Fibroblast of peridontal ligament (primary cell): ENCODE results near the gene TENM4.

Source experiments
- DNase-seq: peaks from one replicate; pipeline ENCODE4 v3.0.0-alpha.2; 2010; ENCODE audit errors: extremely low read depth

TENM4 gene

GRCh38 chr11:79440571-79441460 lies at the start of gene TENM4:
TENM4 (minus strand) TSS chr11:79441030; CDS start chr11:79069944, 371,086 bp downstream.
- DNase-seq, result peak; percentile 86

GRCh38 chr11:79488286-79488685 lies 47.5 kb upstream of the TENM4 start:
- DNase-seq, result no peak

- no peak for DNase-seq
These were observed 46.6 kb upstream of the TENM4 start for GRCh38 chr11:79487412-79487811.

GRCh38 chr11:79486242-79486984 lies 45.6 kb upstream of the TENM4 start:
- no peak for DNase-seq

GRCh38 chr11:79485694-79486093 lies 44.9 kb upstream of the TENM4 start:
- DNase-seq, result no peak

- DNase-seq, result no peak
These were observed 44.0 kb upstream of the TENM4 start for GRCh38 chr11:79484872-79485271.

- DNase-seq, result no peak
These were observed 42.0 kb upstream of the TENM4 start for GRCh38 chr11:79482800-79483199.

- DNase-seq, result no peak
These were observed 41.0 kb upstream of the TENM4 start for GRCh38 chr11:79481795-79482194.

GRCh38 chr11:79480864-79481263 lies 40.0 kb upstream of the TENM4 start:
- DNase-seq, result no peak

GRCh38 chr11:79472819-79473529 lies 32.1 kb upstream of the TENM4 start:
- no peak for DNase-seq

GRCh38 chr11:79471071-79471844 lies 30.4 kb upstream of the TENM4 start:
- DNase-seq, result no peak

- no peak for DNase-seq
These were observed 29.3 kb upstream of the TENM4 start for GRCh38 chr11:79470161-79470560.

- no peak for DNase-seq
These were observed 26.9 kb upstream of the TENM4 start for GRCh38 chr11:79467761-79468160.

GRCh38 chr11:79466411-79466810 lies 25.6 kb upstream of the TENM4 start:
- peak; percentile 76 for DNase-seq

GRCh38 chr11:79465160-79465559 lies 24.3 kb upstream of the TENM4 start:
- no peak for DNase-seq

GRCh38 chr11:79461666-79462645 lies 21.1 kb upstream of the TENM4 start:
- no peak for DNase-seq

- peak; percentile 54 for DNase-seq
These were observed 20.3 kb upstream of the TENM4 start for GRCh38 chr11:79461144-79461543.

GRCh38 chr11:79458709-79459108 lies 17.9 kb upstream of the TENM4 start:
- DNase-seq, result no peak

GRCh38 chr11:79456501-79456900 lies 15.7 kb upstream of the TENM4 start:
- no peak for DNase-seq

GRCh38 chr11:79453617-79454016 lies 12.8 kb upstream of the TENM4 start:
- no peak for DNase-seq
